Measurements from ENCODE around the gene SAMHD1.

SAMHD1 gene

GRCh38 chr20:36929691-36930090 is 21.8 kb downstream of the SAMHD1 start:
- H3K27ac Mint-ChIP-seq: no peak overlapping the region
- H3K36me3 Mint-ChIP-seq (ENCODE audit: low read depth): peaks cover 3% of the 10 kb centered on the region
- no peaks in the 10 kb centered on the region for H3K4me1 Mint-ChIP-seq
- H3K27me3 Mint-ChIP-seq (ENCODE audit: low read depth): no peaks in the 10 kb centered on the region
- no peak for TF ChIP-seq CTCF (IDR thresholded peaks at IDR 0.05; ENCODE audit: unreplicated experiment in 3 of 3)
- no peaks in the 10 kb centered on the region for H3K9me3 Mint-ChIP-seq
- H3K4me3 Mint-ChIP-seq: no peak overlapping the region

DNA sequence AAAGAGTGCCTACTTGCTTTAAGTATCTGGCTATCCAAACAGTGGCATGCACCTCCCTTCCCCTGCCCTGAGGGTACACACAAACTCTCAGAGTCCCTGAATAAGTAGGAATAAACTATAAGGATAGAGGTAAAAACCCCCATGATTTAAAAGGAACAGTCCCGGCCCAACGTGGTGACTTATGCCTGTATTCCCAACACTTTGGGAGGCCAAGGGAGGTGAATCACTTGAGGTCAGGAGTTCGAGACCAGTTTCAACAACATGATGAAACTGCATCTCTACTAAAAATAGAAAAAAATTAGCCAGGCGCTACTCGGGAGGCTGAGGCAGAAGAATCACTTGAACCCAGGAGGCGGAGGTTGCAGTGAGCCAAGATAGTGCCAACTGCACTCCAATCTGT is 22.2 kb downstream of the SAMHD1 start:
- Mint-ChIP-seq H3K36me3 (ENCODE audit: low read depth) (peaks cover 3% of the 10 kb centered on the region), H3K9me3 (no peaks in the 10 kb centered on the region), H3K4me1 (no peaks in the 10 kb centered on the region), H3K27ac (no peak overlapping the region), H3K4me3 (no peak overlapping the region), H3K27me3 (ENCODE audit: low read depth) (no peaks in the 10 kb centered on the region)
- TF ChIP-seq CTCF (IDR thresholded peaks at IDR 0.05; ENCODE audit: unreplicated experiment in 3 of 3): no peak

DNA sequence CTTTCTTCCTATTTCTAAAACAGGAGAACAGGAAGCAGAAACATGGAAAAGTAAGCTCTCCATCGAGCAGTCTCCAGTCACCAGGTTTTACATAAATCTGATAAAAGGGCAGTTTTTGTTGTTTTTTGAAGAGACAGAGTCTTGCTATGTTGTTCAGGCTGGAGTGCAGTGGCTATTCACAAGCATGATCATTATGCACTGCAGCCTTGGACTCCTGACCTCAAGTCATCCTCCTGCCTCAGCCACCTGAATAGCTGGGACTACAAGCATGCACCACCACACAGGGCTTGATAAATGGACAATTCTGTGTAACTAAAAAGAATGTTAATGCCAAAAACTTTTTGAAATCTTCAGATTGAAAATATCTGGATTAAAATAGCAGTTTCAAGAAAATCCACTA is 23.8 kb downstream of the SAMHD1 start:
- Mint-ChIP-seq H3K27ac (no peak overlapping the region), H3K36me3 (ENCODE audit: low read depth) (peaks cover 3% of the 10 kb centered on the region), H3K9me3 (no peaks in the 10 kb centered on the region), H3K4me1 (no peaks in the 10 kb centered on the region), H3K4me3 (no peak overlapping the region), H3K27me3 (ENCODE audit: low read depth) (no peaks in the 10 kb centered on the region)
- no peak for TF ChIP-seq CTCF (IDR thresholded peaks at IDR 0.05; ENCODE audit: unreplicated experiment in 3 of 3)

- no peaks in the 10 kb centered on the region for H3K9me3 Mint-ChIP-seq
- H3K4me3 Mint-ChIP-seq: no peak overlapping the region
- TF ChIP-seq CTCF (IDR thresholded peaks at IDR 0.05; ENCODE audit: unreplicated experiment in 3 of 3): no peak
- no peaks in the 10 kb centered on the region for H3K27me3 Mint-ChIP-seq (ENCODE audit: low read depth)
- no peak overlapping the region for H3K27ac Mint-ChIP-seq
- H3K4me1 Mint-ChIP-seq: no peaks in the 10 kb centered on the region
- H3K36me3 Mint-ChIP-seq (ENCODE audit: low read depth): peaks cover 3% of the 10 kb centered on the region
Measured at GRCh38 chr20:36926653-36927200, 24.8 kb downstream of the SAMHD1 start.

- Mint-ChIP-seq H3K9me3 (no peaks in the 10 kb centered on the region), H3K4me3 (no peak overlapping the region), H3K36me3 (ENCODE audit: low read depth) (peaks cover 3% of the 10 kb centered on the region), H3K27ac (no peak overlapping the region), H3K4me1 (no peaks in the 10 kb centered on the region), H3K27me3 (ENCODE audit: low read depth) (no peaks in the 10 kb centered on the region)
- TF ChIP-seq CTCF (IDR thresholded peaks at IDR 0.05; ENCODE audit: unreplicated experiment in 3 of 3): no peak
Measured at GRCh38 chr20:36925234-36925633, 26.3 kb downstream of the SAMHD1 start.

All from nephron (organoid).